SK-N-SH (cell line): ENCODE results near the gene UGCG.

Experiments
- EP300 ChIP-seq, 2 experiments: IDR thresholded peaks; 2 replicates each; pipeline versions ENCODE4 v1.4.0 to v1.6.1; 2012; ENCODE audit warnings: borderline replicate concordance in 1 of 2, low read depth in 1 of 2, low read length in 1 of 2
- POLR2AphosphoS5 ChIP-seq: IDR thresholded peaks from 2 replicates; pipeline ENCODE4 v1.6.1; 2012; ENCODE audit warnings: low read depth, low read length
- SIN3A ChIP-seq: IDR thresholded peaks from 2 replicates; pipeline ENCODE4 v1.6.1; 2012; ENCODE audit warnings: low read depth, mild to moderate bottlenecking, low read length, moderate library complexity, borderline replicate concordance
- SMC3 ChIP-seq: IDR thresholded peaks from 2 replicates; pipeline ENCODE4 v1.6.1; 2012; ENCODE audit warnings: low read depth, low read length, improper control_type of control experiment
- YY1 ChIP-seq: IDR thresholded peaks from 2 replicates; pipeline ENCODE4 v1.4.0; 2012; ENCODE audit warnings: low read depth, mild to moderate bottlenecking
- TF ChIP-seq, protein P1 (sequence below): fragments of 200-600 bp; sonication (generic); IDR thresholded peaks from 2 replicates; pipeline ENCODE4 v1.6.1; 2017; ENCODE audit warnings: antibody characterized with exemption, mild to moderate bottlenecking, moderate library complexity
- TF ChIP-seq, protein P2 (sequence below): IDR thresholded peaks from 2 replicates; pipeline ENCODE4 v1.4.0; 2012; ENCODE audit warnings: low read depth, borderline replicate concordance
- TF ChIP-seq, protein P3 (sequence below): fragments of 150-350 bp; IDR thresholded peaks from 2 replicates; pipeline ENCODE4 v1.6.1; 2017; ENCODE audit warnings: antibody characterized with exemption, low read length, low read depth, borderline replicate concordance

DNA sequence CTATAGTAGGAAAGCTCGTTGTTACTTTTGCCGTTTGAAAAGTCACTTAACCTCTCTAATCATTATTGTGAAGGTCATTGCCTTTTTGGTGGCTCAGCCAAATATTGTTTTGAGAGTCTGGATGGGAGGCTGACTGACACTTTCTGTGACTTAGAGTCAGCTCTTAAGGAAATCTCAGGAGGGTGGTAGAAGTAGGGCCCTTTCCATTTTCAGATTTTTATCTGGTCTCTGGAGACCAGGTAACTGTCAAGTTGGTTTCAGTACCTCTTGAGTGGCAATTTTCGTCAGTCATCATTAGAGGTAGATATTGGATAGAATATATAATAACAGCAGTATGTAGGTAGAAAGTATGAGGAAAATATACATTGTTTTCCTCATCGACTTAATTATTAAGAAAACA is 23.3 kb downstream of the UGCG start:
- TF ChIP-seq, protein P1, sequence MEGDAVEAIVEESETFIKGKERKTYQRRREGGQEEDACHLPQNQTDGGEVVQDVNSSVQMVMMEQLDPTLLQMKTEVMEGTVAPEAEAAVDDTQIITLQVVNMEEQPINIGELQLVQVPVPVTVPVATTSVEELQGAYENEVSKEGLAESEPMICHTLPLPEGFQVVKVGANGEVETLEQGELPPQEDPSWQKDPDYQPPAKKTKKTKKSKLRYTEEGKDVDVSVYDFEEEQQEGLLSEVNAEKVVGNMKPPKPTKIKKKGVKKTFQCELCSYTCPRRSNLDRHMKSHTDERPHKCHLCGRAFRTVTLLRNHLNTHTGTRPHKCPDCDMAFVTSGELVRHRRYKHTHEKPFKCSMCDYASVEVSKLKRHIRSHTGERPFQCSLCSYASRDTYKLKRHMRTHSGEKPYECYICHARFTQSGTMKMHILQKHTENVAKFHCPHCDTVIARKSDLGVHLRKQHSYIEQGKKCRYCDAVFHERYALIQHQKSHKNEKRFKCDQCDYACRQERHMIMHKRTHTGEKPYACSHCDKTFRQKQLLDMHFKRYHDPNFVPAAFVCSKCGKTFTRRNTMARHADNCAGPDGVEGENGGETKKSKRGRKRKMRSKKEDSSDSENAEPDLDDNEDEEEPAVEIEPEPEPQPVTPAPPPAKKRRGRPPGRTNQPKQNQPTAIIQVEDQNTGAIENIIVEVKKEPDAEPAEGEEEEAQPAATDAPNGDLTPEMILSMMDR = no peak
- TF ChIP-seq, protein P2, sequence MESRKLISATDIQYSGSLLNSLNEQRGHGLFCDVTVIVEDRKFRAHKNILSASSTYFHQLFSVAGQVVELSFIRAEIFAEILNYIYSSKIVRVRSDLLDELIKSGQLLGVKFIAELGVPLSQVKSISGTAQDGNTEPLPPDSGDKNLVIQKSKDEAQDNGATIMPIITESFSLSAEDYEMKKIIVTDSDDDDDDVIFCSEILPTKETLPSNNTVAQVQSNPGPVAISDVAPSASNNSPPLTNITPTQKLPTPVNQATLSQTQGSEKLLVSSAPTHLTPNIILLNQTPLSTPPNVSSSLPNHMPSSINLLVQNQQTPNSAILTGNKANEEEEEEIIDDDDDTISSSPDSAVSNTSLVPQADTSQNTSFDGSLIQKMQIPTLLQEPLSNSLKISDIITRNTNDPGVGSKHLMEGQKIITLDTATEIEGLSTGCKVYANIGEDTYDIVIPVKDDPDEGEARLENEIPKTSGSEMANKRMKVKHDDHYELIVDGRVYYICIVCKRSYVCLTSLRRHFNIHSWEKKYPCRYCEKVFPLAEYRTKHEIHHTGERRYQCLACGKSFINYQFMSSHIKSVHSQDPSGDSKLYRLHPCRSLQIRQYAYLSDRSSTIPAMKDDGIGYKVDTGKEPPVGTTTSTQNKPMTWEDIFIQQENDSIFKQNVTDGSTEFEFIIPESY = no peak
- TF ChIP-seq SIN3A = no peak
- TF ChIP-seq EP300 (IDR thresholded peaks at IDR 0.05; ENCODE audit: borderline replicate concordance in 1 of 2, low read depth in 1 of 2, low read length in 1 of 2) = no peak
- TF ChIP-seq POLR2AphosphoS5 = no peak
- no peak for TF ChIP-seq YY1
- TF ChIP-seq, protein P3, sequence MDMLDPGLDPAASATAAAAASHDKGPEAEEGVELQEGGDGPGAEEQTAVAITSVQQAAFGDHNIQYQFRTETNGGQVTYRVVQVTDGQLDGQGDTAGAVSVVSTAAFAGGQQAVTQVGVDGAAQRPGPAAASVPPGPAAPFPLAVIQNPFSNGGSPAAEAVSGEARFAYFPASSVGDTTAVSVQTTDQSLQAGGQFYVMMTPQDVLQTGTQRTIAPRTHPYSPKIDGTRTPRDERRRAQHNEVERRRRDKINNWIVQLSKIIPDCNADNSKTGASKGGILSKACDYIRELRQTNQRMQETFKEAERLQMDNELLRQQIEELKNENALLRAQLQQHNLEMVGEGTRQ = no peak
- no peak for TF ChIP-seq SMC3
